B cell (primary cell): ENCODE data around the gene FYN. TPM values are rescaled to one million over a fixed set of nuclear protein-coding genes. Genes with fewer than 3 reads are reported as not detected.

Source experiments
- ATAC-seq: fragments of 200-7000 bp; cut with Tn5 transposase; one replicate; pipeline ENCODE4 v1.10.0; 2021; ENCODE audit warnings: low read depth, mild to moderate bottlenecking, moderate number of reproducible peaks, moderate library complexity
- CTCF ChIA-PET: fragments of 350-600 bp; sonication (Branson Sonifier 250); formaldehyde crosslinking; loops from one replicate; lab custom pipeline; 2021; ENCODE audit warnings: antibody characterized with exemption, inconsistent platforms; lab: Charles Lee
- POLR2A ChIA-PET: fragments of 350-600 bp; sonication (Branson Sonifier 250); formaldehyde crosslinking; loops from one replicate; lab custom pipeline; 2021; ENCODE audit warnings: antibody characterized with exemption; lab: Charles Lee
- DNase-seq: peaks from one replicate; pipeline ENCODE4 v3.0.0; 2013
- H2AFZ ChIP-seq: 2 replicates; pipeline ENCODE4 v1.6.1; 2012; ENCODE audit warnings: mild to moderate bottlenecking, low read depth, low read length; ENCODE audit not compliant: insufficient read depth, poor library complexity, severe bottlenecking
- H3K27ac ChIP-seq, 2 donors: 1 replicate in 1 of 2; 2 replicates in 1 of 2; pipeline ENCODE4 v1.5.1; 2012 to 2013; ENCODE audit warnings: low read length in 2 of 2, mild to moderate bottlenecking in 2 of 2, moderate library complexity in 1 of 2
- H3K27me3 ChIP-seq, 4 experiments: fragments of 200-600 bp in 1 of 4; sonication (generic) in 1 of 4; replicated peaks in 1 of 4; 1 replicate in 2 of 4; 2 replicates in 2 of 4; pipeline versions ENCODE4 v1.6.1 to v1.7.0; 2013 to 2016; ENCODE audit warnings: low read length in 3 of 4, mild to moderate bottlenecking in 2 of 4, mixed read lengths in 1 of 4, moderate library complexity in 1 of 4; ENCODE audit not compliant: insufficient read depth in 4 of 4, control insufficient read depth in 3 of 4; ENCODE audit errors: control extremely low read depth in 1 of 4
- H3K36me3 ChIP-seq, 2 experiments: replicated peaks in 1 of 2; 1 replicate in 1 of 2; 2 replicates in 1 of 2; pipeline versions ENCODE4 v1.6.1 to v1.7.1; 2013; ENCODE audit warnings: low read length in 1 of 2; ENCODE audit not compliant: insufficient read depth in 2 of 2, control insufficient read depth in 1 of 2; ENCODE audit errors: control extremely low read depth in 1 of 2, extremely low read depth in 1 of 2
- H3K4me1 ChIP-seq, 2 donors: fragments of 200-600 bp in 1 of 2; sonication (generic) in 1 of 2; 1 replicate in 1 of 2; 2 replicates in 1 of 2; pipeline versions ENCODE4 v1.5.1 to v1.6.1; 2013 to 2017; ENCODE audit warnings: low read length in 2 of 2; ENCODE audit not compliant: control insufficient read depth in 2 of 2, insufficient read depth in 2 of 2
- H3K4me2 ChIP-seq: replicated peaks from 2 replicates; pipeline ENCODE3; 2012; ENCODE audit warnings: mild to moderate bottlenecking, low read depth, low read length; ENCODE audit not compliant: poor library complexity, severe bottlenecking
- H3K4me3 ChIP-seq, 5 experiments: fragments of 200-600 bp in 1 of 5; sonication (generic) in 1 of 5; 1 replicate in 3 of 5; 2 replicates in 2 of 5; pipeline versions ENCODE4 v1.5.1 to v1.7.0; 2011 to 2016; ENCODE audit warnings: low read length in 4 of 5, mild to moderate bottlenecking in 4 of 5, low read depth in 2 of 5, control low read depth in 1 of 5, moderate library complexity in 1 of 5; ENCODE audit not compliant: insufficient read depth in 1 of 5; ENCODE audit errors: control extremely low read depth in 1 of 5, extremely low read depth in 1 of 5
- H3K79me2 ChIP-seq: fragments of 200-600 bp; sonication (generic); one replicate; pipeline ENCODE4 v1.6.0; 2016; ENCODE audit warnings: low read length; ENCODE audit not compliant: control insufficient read depth, insufficient read depth
- H3K9ac ChIP-seq: fragments of 200-600 bp; sonication (generic); 2 replicates; pipeline ENCODE4 v1.6.1; 2017; ENCODE audit warnings: mild to moderate bottlenecking, low read length, moderate library complexity
- H3K9me3 ChIP-seq, 3 donors: one replicate each; pipeline versions ENCODE4 v1.6.1 to v1.7.1; 2013; ENCODE audit warnings: low read length in 2 of 3; ENCODE audit not compliant: control insufficient read depth in 2 of 3, insufficient read depth in 1 of 3; ENCODE audit errors: control extremely low read depth in 1 of 3
- H4K20me1 ChIP-seq: 2 replicates; pipeline ENCODE4 v1.6.0; 2012; ENCODE audit warnings: mild to moderate bottlenecking, low read length; ENCODE audit not compliant: insufficient read depth, control insufficient read depth, poor library complexity, severe bottlenecking
- H3K27ac Mint-ChIP-seq: one replicate; pipeline ENCODE4 v1.8.0; 2021; ENCODE audit warnings: mixed read lengths
- H3K27me3 Mint-ChIP-seq: one replicate; pipeline ENCODE4 v1.8.0; 2021; ENCODE audit warnings: mixed read lengths
- H3K4me1 Mint-ChIP-seq: one replicate; pipeline ENCODE4 v1.8.0; 2021; ENCODE audit warnings: mixed read lengths
- H3K4me3 Mint-ChIP-seq: one replicate; pipeline ENCODE4 v1.8.0; 2021; ENCODE audit warnings: mixed read lengths
- H3K9me3 Mint-ChIP-seq: one replicate; pipeline ENCODE4 v1.8.0; 2022; ENCODE audit warnings: mixed read lengths; ENCODE audit not compliant: insufficient read depth
- EZH2 ChIP-seq: IDR thresholded peaks from 2 replicates; pipeline ENCODE4 v1.6.1; 2012; ENCODE audit warnings: borderline replicate concordance, low read depth, mild to moderate bottlenecking, moderate library complexity, low read length; ENCODE audit not compliant: insufficient read depth, poor library complexity, severe bottlenecking
- WGBS: methylation state at CpG from one replicate; pipeline ENCODE4 v1.1.5; 2013; ENCODE audit warnings: missing lambda C conversion rate; ENCODE audit not compliant: insufficient coverage; 5-methylcytosine and 5-hydroxymethylcytosine counted together
- intact Hi-C: fragments of 100-400 bp; cut with micrococcal nuclease; formaldehyde crosslinking; loops from one replicate; pipeline ENCODE4 v1.10.0; 2022
- polyA plus RNA-seq: library from polyadenylated mRNA; depleted of rRNA; stranded (reverse); fragments of >200 nt; gene quantifications from 2 replicates; pipeline ENCODE4 v1.2.3, GENCODE V29; 2012
- total RNA-seq, 2 donors: library from RNA; stranded (reverse); fragments of 120-200 nt in 1 of 2; gene quantifications; 1 replicate in 1 of 2; 2 replicates in 1 of 2; pipeline versions ENCODE4 v1.2.3 to v1.2.4, GENCODE V29; 2013 to 2022
- TF ChIP-seq, protein P1 (sequence below): fragments of 200-600 bp; IDR thresholded peaks from one replicate; pipeline ENCODE4 v1.8.0; 2022; ENCODE audit warnings: antibody characterized with exemption, mild to moderate bottlenecking

FYN gene
- total and polyA plus RNA-seq, 2 donors (not counting 1 experiment from before 2014, with no cell fraction given): 54.1 to 94.0 TPM

DNA sequence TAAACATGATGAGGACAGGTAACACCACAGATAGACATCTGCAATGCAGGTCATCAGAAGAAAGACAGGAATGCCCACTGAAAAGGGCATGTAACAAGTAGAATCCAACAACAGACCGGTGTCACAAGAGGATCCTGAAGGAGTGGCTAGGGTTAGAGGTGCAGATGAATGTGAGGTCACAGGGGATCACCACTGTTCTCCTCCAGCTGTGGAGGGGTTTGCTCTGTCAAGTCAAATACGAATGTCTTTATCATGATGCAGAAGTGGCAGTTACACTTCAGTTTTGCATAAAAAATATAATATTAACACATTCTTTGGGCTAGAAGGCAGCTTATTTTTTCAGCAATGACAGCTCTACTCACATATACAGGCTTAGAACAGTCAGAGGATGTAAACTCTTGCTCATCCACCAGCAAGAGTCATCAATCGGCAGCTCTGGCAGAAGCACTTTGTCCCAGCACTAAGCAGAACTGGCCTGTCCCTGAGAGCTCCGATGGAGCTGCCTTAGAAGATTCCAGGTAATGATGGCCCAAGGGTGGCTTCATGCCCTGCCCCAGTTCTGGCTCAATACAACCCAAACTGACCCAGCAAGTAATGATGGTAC is 137.1 kb downstream of the FYN start:
- Histone ChIP-seq H3K79me2 (peaks cover 23% of the 10 kb centered on the region), H3K4me3 (no peak overlapping the region), H3K9ac (no peak overlapping the region), H3K27me3 (no peaks in the 10 kb centered on the region), H3K36me3 (no peaks in the 10 kb centered on the region), H3K9me3 (peaks cover 0 to 9% (median 5%) of the 10 kb centered on the region in 3 donors), H3K4me2 (no peak overlapping the region), H4K20me1 (no peaks in the 10 kb centered on the region), H3K27ac (no peak overlapping the region), H2AFZ (no peak overlapping the region), H3K4me1 (peaks cover 68 to 86% of the 10 kb centered on the region in 2 donors)
- DNase-seq (no peak), ATAC-seq (no peak)
- H3K27ac Mint-ChIP-seq: peak overlapping the region; percentile 12
- intact Hi-C loops: no loop called here
- TF ChIP-seq EZH2: no peak
- TF ChIP-seq, protein P1, sequence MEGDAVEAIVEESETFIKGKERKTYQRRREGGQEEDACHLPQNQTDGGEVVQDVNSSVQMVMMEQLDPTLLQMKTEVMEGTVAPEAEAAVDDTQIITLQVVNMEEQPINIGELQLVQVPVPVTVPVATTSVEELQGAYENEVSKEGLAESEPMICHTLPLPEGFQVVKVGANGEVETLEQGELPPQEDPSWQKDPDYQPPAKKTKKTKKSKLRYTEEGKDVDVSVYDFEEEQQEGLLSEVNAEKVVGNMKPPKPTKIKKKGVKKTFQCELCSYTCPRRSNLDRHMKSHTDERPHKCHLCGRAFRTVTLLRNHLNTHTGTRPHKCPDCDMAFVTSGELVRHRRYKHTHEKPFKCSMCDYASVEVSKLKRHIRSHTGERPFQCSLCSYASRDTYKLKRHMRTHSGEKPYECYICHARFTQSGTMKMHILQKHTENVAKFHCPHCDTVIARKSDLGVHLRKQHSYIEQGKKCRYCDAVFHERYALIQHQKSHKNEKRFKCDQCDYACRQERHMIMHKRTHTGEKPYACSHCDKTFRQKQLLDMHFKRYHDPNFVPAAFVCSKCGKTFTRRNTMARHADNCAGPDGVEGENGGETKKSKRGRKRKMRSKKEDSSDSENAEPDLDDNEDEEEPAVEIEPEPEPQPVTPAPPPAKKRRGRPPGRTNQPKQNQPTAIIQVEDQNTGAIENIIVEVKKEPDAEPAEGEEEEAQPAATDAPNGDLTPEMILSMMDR: no peak
- H3K9me3 Mint-ChIP-seq: peaks cover 4% of the 10 kb centered on the region
- WGBS: 97% methylated on average over 3 of the region's 4 CpGs
- peaks cover 70% of the 10 kb centered on the region for H3K4me1 Mint-ChIP-seq
- ChIA-PET CTCF (interaction anchor here (0.9 to 1.1 kb wide), 2 partner anchors 26 to 27 kb away, joined by 3 to 4 read pairs; no protein-coding TSS in a partner anchor), POLR2A (no interaction called here)
- H3K27me3 Mint-ChIP-seq: no peaks in the 10 kb centered on the region
- no peak overlapping the region for H3K4me3 Mint-ChIP-seq
